GM12878 (cell line): Measurements from ENCODE around the gene GBA2. TPM values are rescaled to one million over a fixed set of nuclear protein-coding genes. Genes with fewer than 3 reads are reported as not detected.
A peak's percentile ranks its signal among the peaks of the same experiment; 100 is the strongest.

Experiments used
- ATAC-seq: fragments of 200-7000 bp; cut with Tn5 transposase; 3 replicates; pipeline ENCODE4 v1.9.1; 2020; ENCODE audit warnings: mild to moderate bottlenecking, moderate library complexity
- BruUV-seq: library from RNA; stranded (reverse); fragments of 400-500 nt; replicated peaks from 2 replicates; lab custom pipeline; 2021; lab: Mats Ljungman, UMichigan
- CTCF ChIA-PET: fragments of 300-600 bp; sonication (Branson Sonifier 250); formaldehyde crosslinking; extraction: SDS; loops from one replicate; lab custom pipeline; 2021; ENCODE audit warnings: inconsistent platforms; lab: Yijun Ruan, JAX
- POLR2A ChIA-PET: fragments of 350-600 bp; formaldehyde crosslinking; extraction: SDS; loops from one replicate; lab custom pipeline; 2021; ENCODE audit warnings: inconsistent platforms; lab: Charles Lee
- RAD21 ChIA-PET: fragments of 300-600 bp; sonication (Branson Sonifier 250); formaldehyde crosslinking; loops from one replicate; lab custom pipeline; 2023; ENCODE audit warnings: antibody characterized with exemption; ENCODE audit not compliant: unreplicated experiment; lab: Charles Lee
- SMC1A ChIA-PET: fragments of 300-600 bp; sonication (Branson Sonifier 250); formaldehyde crosslinking; loops from one replicate; lab custom pipeline; 2023; ENCODE audit not compliant: unreplicated experiment, uncharacterized antibody; lab: Charles Lee
- DNase-seq: peaks from one replicate; pipeline ENCODE4 v3.0.0-alpha.2; 2011; ENCODE audit warnings: low read depth, low spot score
- FAIRE-seq: peaks from 3 replicates; lab custom pipeline; 2011; peaks lifted over from hg19 to GRCh38; lab: Jason Lieb, UNC
- H2AFZ ChIP-seq: 2 replicates; pipeline ENCODE4 v1.6.0; 2011; ENCODE audit warnings: low read depth, low read length, control low read depth; ENCODE audit not compliant: control insufficient read depth
- H3K27ac ChIP-seq: 2 replicates; pipeline ENCODE4 v1.5.1; 2011; ENCODE audit warnings: control low read depth; ENCODE audit not compliant: control insufficient read depth, insufficient read depth
- H3K27me3 ChIP-seq, 2 experiments: replicated peaks in 1 of 2; 2 replicates each; pipeline versions ENCODE4 v1.6.0 to v1.6.1; 2011; ENCODE audit warnings: low read length in 1 of 2; ENCODE audit not compliant: control insufficient read depth in 2 of 2, insufficient read depth in 2 of 2
- H3K36me3 ChIP-seq, 2 experiments: 2 replicates each; pipeline ENCODE4 v1.5.1; 2011; ENCODE audit warnings: low read length in 1 of 2; ENCODE audit not compliant: control insufficient read depth in 2 of 2, insufficient read depth in 2 of 2
- H3K4me1 ChIP-seq: 2 replicates; pipeline ENCODE4 v1.6.1; 2011; ENCODE audit warnings: mild to moderate bottlenecking, low read length, moderate library complexity, mixed read lengths; ENCODE audit not compliant: control insufficient read depth, insufficient read depth
- H3K4me2 ChIP-seq: 2 replicates; pipeline ENCODE4 v1.6.0; 2011; ENCODE audit warnings: control low read depth; ENCODE audit not compliant: control insufficient read depth, insufficient read depth
- H3K4me3 ChIP-seq: fragments of 200-600 bp; sonication (generic); 2 replicates; pipeline ENCODE4 v1.5.1; 2016
- H3K79me2 ChIP-seq: 2 replicates; pipeline ENCODE4 v1.6.0; 2011; ENCODE audit warnings: low read length; ENCODE audit not compliant: control insufficient read depth, insufficient read depth
- H3K9ac ChIP-seq: 2 replicates; pipeline ENCODE4 v1.8.0; 2011; ENCODE audit warnings: low read length, control low read depth, mixed read lengths; ENCODE audit not compliant: control insufficient read depth, insufficient read depth
- H3K9me3 ChIP-seq: replicated peaks from 3 replicates; pipeline ENCODE4 v1.5.1; 2011; ENCODE audit warnings: mild to moderate bottlenecking, low read length; ENCODE audit not compliant: control insufficient read depth, insufficient read depth
- H4K20me1 ChIP-seq: 2 replicates; pipeline ENCODE4 v1.6.0; 2011; ENCODE audit not compliant: control insufficient read depth, insufficient read depth
- ASH2L ChIP-seq: fragments of 300-600, 200-600 bp; sonication (generic); IDR thresholded peaks from 2 replicates; pipeline ENCODE4 v1.6.1; 2017; ENCODE audit warnings: low read depth, mild to moderate bottlenecking, borderline replicate concordance
- CHD4 ChIP-seq: fragments of 200-600 bp; sonication (generic); IDR thresholded peaks from 2 replicates; pipeline ENCODE4 v1.6.1; 2016; ENCODE audit warnings: mild to moderate bottlenecking
- FOS ChIP-seq: IDR thresholded peaks from 3 replicates; pipeline ENCODE4 v1.6.1; 2011; ENCODE audit warnings: borderline replicate concordance; ENCODE audit not compliant: insufficient read length; ENCODE audit errors: extremely low read depth
- HCFC1 ChIP-seq: fragments of 150-350 bp; IDR thresholded peaks from 2 replicates; pipeline ENCODE4 v1.6.1; 2014; ENCODE audit warnings: low read length
- HDAC2 ChIP-seq: fragments of 200-600 bp; sonication (generic); IDR thresholded peaks from 2 replicates; pipeline ENCODE4 v1.6.1; 2017
- IKZF1 ChIP-seq: fragments of 450-650 bp; conservative IDR thresholded peaks from 2 replicates; pipeline ENCODE4 v1.6.1; 2017; ENCODE audit warnings: antibody characterized with exemption, mild to moderate bottlenecking
- JUNB ChIP-seq: IDR thresholded peaks from 2 replicates; pipeline ENCODE4 v1.6.1; 2016; ENCODE audit warnings: antibody characterized with exemption, mild to moderate bottlenecking
- POLR2A ChIP-seq: IDR thresholded peaks from 2 replicates; pipeline ENCODE4 v1.6.1; 2011; ENCODE audit warnings: low read depth, mild to moderate bottlenecking, low read length
- RUNX3 ChIP-seq: IDR thresholded peaks from 2 replicates; pipeline ENCODE4 v1.6.1; 2012; ENCODE audit warnings: low read length, inconsistent platforms
- SMAD1 ChIP-seq: fragments of 450-650 bp; IDR thresholded peaks from 2 replicates; pipeline ENCODE4 v1.6.1; 2018; ENCODE audit warnings: mild to moderate bottlenecking, low read depth; ENCODE audit not compliant: partially characterized antibody
- SMC3 ChIP-seq: IDR thresholded peaks from 2 replicates; pipeline ENCODE4 v1.6.1; 2011; ENCODE audit warnings: low read length, improper control_type of control experiment, borderline replicate concordance
- WGBS: methylation state at CpG from one replicate; pipeline ENCODE4 v1.1.6; 2016; ENCODE audit warnings: low lambda C conversion rate; ENCODE audit not compliant: insufficient replicate concordance, insufficient coverage; ENCODE audit errors: missing lambda C conversion rate; 5-methylcytosine and 5-hydroxymethylcytosine counted together
- in situ Hi-C: fragments of 300-500 bp; cut with MboI; formaldehyde crosslinking; loops from 9 replicates; pipeline ENCODE4 v1.14.3; 2018; ENCODE audit warnings: mixed read lengths
- intact Hi-C: fragments of 100-400 bp; cut with micrococcal nuclease; formaldehyde crosslinking; loops from one replicate; pipeline ENCODE4 v1.14.2; 2022; ENCODE audit not compliant: unreplicated experiment
- polyA plus RNA-seq, 11 experiments: library from polyadenylated mRNA; depleted of rRNA in 4 of 11; unstranded in 6 of 11; stranded (reverse) in 5 of 11; fragments of >200 nt; fragmentation: Nextera tagmentation in 4 of 11; fragmentation: Illumina TruSeq in 1 of 11; extraction: Ambion mirVana in 4 of 11; extraction: Trizol in 1 of 11; gene quantifications; 1 replicate in 1 of 11; 2 replicates in 10 of 11; pipeline versions ENCODE4 v1.2.1 to v1.2.3, GENCODE V29; 2011 to 2016; ENCODE audit warnings: inconsistent platforms in 2 of 11, missing spikeins in 2 of 11, low read depth in 1 of 11
- total RNA-seq, 4 experiments: library from RNA; depleted of rRNA in 3 of 4; stranded (reverse); fragments of >200 nt in 3 of 4; fragmentation: Illumina TruSeq in 1 of 4; extraction: Trizol in 1 of 4; gene quantifications; 2 replicates each; pipeline versions ENCODE4 v1.2.1 to v1.2.3, GENCODE V29; 2013 to 2021
- TF ChIP-seq, protein P1 (sequence below): fragments of 450-650 bp; formaldehyde crosslinking; IDR thresholded peaks from 2 replicates; pipeline ENCODE4 v1.4.0; 2020; ENCODE audit warnings: mild to moderate bottlenecking, moderate library complexity
- TF ChIP-seq, protein P2 (sequence below): IDR thresholded peaks from 2 replicates; pipeline ENCODE4 v1.6.1; 2011; ENCODE audit warnings: borderline replicate concordance, low read depth, mild to moderate bottlenecking, moderate library complexity, mixed read lengths, low read length; ENCODE audit not compliant: insufficient read depth; ENCODE audit errors: extremely low read length
- TF ChIP-seq, protein P3 (sequence below): IDR thresholded peaks from 2 replicates; pipeline ENCODE4 v1.6.1; 2012; ENCODE audit warnings: mild to moderate bottlenecking, low read depth, low read length

The GBA2 gene
- total and polyA plus RNA-seq, 10 of the 15 experiments (the other 5 are each of a cell fraction or from before 2014, with no cell fraction given): 15.3 to 45.1 (median 29.1) TPM

DNA sequence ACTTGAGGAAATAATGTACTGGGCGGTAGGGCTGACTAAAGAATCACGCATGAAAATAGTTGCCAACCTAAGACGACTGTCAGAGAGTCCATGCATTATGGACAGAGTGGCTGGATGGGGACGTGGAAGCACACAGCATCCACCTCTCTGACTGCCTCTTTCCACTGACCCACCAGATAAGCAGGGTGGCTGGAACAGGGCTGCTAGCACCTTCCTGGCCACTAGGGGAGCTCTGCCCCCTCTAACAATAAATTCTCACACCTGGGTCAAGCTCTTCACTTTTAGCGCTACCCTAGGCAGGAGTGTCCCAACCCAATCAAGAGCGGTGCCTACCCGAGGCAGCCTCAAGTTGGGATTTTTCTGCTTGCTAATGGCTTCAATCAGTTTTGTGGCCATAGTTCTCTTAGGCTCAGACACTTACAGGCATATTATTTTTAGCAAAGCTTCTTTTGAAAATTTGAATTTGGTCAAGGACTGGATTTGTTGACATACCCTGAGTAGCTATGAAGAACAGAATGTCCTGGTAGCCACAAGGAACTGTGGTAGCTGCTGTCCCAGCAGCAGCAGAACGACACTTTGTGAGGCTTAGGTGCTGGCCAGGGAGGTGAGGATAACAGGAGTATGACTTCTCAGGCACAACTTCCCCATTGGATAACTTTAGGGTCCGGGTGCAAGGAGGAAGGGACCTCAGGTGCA lies 52.4 kb downstream of the GBA2 start (continued):
- TF ChIP-seq, protein P1, sequence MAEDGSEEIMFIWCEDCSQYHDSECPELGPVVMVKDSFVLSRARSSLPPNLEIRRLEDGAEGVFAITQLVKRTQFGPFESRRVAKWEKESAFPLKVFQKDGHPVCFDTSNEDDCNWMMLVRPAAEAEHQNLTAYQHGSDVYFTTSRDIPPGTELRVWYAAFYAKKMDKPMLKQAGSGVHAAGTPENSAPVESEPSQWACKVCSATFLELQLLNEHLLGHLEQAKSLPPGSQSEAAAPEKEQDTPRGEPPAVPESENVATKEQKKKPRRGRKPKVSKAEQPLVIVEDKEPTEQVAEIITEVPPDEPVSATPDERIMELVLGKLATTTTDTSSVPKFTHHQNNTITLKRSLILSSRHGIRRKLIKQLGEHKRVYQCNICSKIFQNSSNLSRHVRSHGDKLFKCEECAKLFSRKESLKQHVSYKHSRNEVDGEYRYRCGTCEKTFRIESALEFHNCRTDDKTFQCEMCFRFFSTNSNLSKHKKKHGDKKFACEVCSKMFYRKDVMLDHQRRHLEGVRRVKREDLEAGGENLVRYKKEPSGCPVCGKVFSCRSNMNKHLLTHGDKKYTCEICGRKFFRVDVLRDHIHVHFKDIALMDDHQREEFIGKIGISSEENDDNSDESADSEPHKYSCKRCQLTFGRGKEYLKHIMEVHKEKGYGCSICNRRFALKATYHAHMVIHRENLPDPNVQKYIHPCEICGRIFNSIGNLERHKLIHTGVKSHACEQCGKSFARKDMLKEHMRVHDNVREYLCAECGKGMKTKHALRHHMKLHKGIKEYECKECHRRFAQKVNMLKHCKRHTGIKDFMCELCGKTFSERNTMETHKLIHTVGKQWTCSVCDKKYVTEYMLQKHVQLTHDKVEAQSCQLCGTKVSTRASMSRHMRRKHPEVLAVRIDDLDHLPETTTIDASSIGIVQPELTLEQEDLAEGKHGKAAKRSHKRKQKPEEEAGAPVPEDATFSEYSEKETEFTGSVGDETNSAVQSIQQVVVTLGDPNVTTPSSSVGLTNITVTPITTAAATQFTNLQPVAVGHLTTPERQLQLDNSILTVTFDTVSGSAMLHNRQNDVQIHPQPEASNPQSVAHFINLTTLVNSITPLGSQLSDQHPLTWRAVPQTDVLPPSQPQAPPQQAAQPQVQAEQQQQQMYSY: 0 out of 2 replicates have a peak, but pooled peaks have one; percentile 21
- peak; percentile 56 for TF ChIP-seq SMC3

DNA sequence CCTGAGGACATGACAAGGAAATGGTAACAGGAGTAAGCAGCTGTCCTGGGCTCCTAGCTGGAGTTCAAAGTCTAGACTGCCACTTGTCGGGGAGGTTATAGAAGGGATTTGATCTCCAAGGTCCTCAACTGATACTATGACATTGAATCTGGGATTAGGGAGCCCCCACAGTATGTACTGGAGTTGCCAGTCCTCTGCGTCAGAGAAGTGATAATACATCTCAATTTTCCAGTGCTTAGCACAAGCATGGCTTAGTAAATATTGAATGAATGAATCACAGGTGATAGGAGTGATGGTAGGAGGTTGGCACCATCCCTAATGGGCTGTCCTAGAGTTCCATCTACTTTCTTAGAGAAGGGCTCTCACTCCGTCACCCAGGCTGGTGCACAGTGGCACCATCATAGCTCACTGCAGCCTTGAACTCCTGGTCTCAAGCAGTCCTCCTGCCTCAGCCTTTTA lies 53.1 kb downstream of the GBA2 start:
- Histone ChIP-seq H3K4me3 (no peak overlapping the region), H2AFZ (no peak overlapping the region), H3K27me3 (no peaks in the 10 kb centered on the region), H3K27ac (no peak overlapping the region), H3K79me2 (no peaks in the 10 kb centered on the region), H3K36me3 (peaks cover 32 to 41% of the 10 kb centered on the region in 2 experiments), H3K4me1 (peaks cover 3% of the 10 kb centered on the region; the same call in 1 of the 2 replicates), H4K20me1 (no peaks in the 10 kb centered on the region), H3K9ac (no peak overlapping the region), H3K4me2 (no peak overlapping the region), H3K9me3 (no peaks in the 10 kb centered on the region)
- 100% methylated on average over 3 of the region's 3 CpGs for WGBS
- DNase-seq: no peak
- ATAC-seq: no peak
- FAIRE-seq: no peak
- ChIA-PET RAD21 (interaction anchor here (1.0 to 2.8 kb wide), 23 partner anchors 9 to 186 kb away, joined by 3 to 25 read pairs (median 5); partner anchors contain the start of genes ARHGEF39, CCDC107, CREB3 and RGP1), POLR2A (interaction anchor here (0.7 to 2.2 kb wide), 10 partner anchors 8 to 52 kb away, joined by 3 to 11 read pairs (median 6); partner anchors contain the start of genes ARHGEF39 and TLN1), SMC1A (interaction anchor here (0.6 to 5.1 kb wide), 26 partner anchors 8 to 186 kb away, joined by 3 to 65 read pairs (median 4); partner anchors contain the start of genes ARHGEF39, CCDC107, GBA2 and HINT2), CTCF (interaction anchor here (0.8 to 15.2 kb wide), 42 partner anchors 8 to 186 kb away, joined by 3 to 227 read pairs (median 8); partner anchors contain the start of genes ARHGEF39, CA9, CCDC107 and CREB3)
- in situ Hi-C loops: no loop called here
- intact Hi-C loops: loop anchor here (1.0 kb wide), 2 partner anchors 33 to 92 kb away; no protein-coding TSS in a partner anchor
- BruUV-seq: no TSS peak
- TF ChIP-seq, protein P2, sequence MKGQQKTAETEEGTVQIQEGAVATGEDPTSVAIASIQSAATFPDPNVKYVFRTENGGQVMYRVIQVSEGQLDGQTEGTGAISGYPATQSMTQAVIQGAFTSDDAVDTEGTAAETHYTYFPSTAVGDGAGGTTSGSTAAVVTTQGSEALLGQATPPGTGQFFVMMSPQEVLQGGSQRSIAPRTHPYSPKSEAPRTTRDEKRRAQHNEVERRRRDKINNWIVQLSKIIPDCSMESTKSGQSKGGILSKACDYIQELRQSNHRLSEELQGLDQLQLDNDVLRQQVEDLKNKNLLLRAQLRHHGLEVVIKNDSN: no peak
- TF ChIP-seq, protein P3, sequence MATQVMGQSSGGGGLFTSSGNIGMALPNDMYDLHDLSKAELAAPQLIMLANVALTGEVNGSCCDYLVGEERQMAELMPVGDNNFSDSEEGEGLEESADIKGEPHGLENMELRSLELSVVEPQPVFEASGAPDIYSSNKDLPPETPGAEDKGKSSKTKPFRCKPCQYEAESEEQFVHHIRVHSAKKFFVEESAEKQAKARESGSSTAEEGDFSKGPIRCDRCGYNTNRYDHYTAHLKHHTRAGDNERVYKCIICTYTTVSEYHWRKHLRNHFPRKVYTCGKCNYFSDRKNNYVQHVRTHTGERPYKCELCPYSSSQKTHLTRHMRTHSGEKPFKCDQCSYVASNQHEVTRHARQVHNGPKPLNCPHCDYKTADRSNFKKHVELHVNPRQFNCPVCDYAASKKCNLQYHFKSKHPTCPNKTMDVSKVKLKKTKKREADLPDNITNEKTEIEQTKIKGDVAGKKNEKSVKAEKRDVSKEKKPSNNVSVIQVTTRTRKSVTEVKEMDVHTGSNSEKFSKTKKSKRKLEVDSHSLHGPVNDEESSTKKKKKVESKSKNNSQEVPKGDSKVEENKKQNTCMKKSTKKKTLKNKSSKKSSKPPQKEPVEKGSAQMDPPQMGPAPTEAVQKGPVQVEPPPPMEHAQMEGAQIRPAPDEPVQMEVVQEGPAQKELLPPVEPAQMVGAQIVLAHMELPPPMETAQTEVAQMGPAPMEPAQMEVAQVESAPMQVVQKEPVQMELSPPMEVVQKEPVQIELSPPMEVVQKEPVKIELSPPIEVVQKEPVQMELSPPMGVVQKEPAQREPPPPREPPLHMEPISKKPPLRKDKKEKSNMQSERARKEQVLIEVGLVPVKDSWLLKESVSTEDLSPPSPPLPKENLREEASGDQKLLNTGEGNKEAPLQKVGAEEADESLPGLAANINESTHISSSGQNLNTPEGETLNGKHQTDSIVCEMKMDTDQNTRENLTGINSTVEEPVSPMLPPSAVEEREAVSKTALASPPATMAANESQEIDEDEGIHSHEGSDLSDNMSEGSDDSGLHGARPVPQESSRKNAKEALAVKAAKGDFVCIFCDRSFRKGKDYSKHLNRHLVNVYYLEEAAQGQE: no peak
- TF ChIP-seq ASH2L: no peak
- TF ChIP-seq FOS: no peak
- TF ChIP-seq SMAD1: no peak
- no peak for TF ChIP-seq CHD4
- no peak for TF ChIP-seq JUNB
- TF ChIP-seq RUNX3: no peak
- TF ChIP-seq POLR2A: no peak
- TF ChIP-seq IKZF1: no peak
- TF ChIP-seq HDAC2: no peak
- no peak for TF ChIP-seq HCFC1
